DOHH2 (cell line): ENCODE measurements around the gene ACER1.
A peak's percentile ranks its signal among the peaks of the same experiment; 100 is the strongest.

Experiments
- H3F3A ChIP-seq: fragments of 200-600 bp; sonication (generic), shearing (Covaris generic); 2 replicates; pipeline ENCODE4 v1.6.0; 2016; ENCODE audit warnings: antibody characterized with exemption, mild to moderate bottlenecking; ENCODE audit not compliant: control insufficient read depth, insufficient read depth
- H3K27ac ChIP-seq: fragments of 200-600 bp; sonication (generic); 2 replicates; pipeline ENCODE4 v1.5.1; 2014; ENCODE audit warnings: low read depth, mild to moderate bottlenecking, low read length, moderate library complexity
- H3K27me3 ChIP-seq: fragments of 200-600 bp; sonication (generic); 2 replicates; pipeline ENCODE4 v1.6.1; 2014; ENCODE audit warnings: mild to moderate bottlenecking, low read length, mixed read lengths; ENCODE audit not compliant: control insufficient read depth
- H3K36me3 ChIP-seq: fragments of 200-600 bp; sonication (generic); 2 replicates; pipeline ENCODE4 v1.6.1; 2014; ENCODE audit warnings: mild to moderate bottlenecking, low read length, moderate library complexity, mixed read lengths; ENCODE audit not compliant: control insufficient read depth
- H3K4me1 ChIP-seq: fragments of 200-600 bp; sonication (generic); 2 replicates; pipeline ENCODE4 v1.6.1; 2014; ENCODE audit warnings: mild to moderate bottlenecking, low read length, mixed read lengths; ENCODE audit not compliant: control insufficient read depth
- H3K4me2 ChIP-seq: fragments of 200-600 bp; sonication (generic); 2 replicates; pipeline ENCODE4 v1.6.0; 2014; ENCODE audit warnings: mild to moderate bottlenecking, low read length, moderate library complexity
- H3K4me3 ChIP-seq: fragments of 200-600 bp; sonication (generic); 2 replicates; pipeline ENCODE4 v1.5.1; 2014; ENCODE audit warnings: mild to moderate bottlenecking, low read length, mixed read lengths
- H3K79me2 ChIP-seq: fragments of 200-600 bp; sonication (generic); 2 replicates; pipeline ENCODE4 v1.6.1; 2014; ENCODE audit warnings: mild to moderate bottlenecking, low read length, mixed read lengths; ENCODE audit not compliant: control insufficient read depth
- H3K9me2 ChIP-seq: fragments of 200-600 bp; sonication (generic); replicated peaks from 2 replicates; pipeline ENCODE4 v1.6.1; 2014; ENCODE audit warnings: mild to moderate bottlenecking, low read length, mixed read lengths; ENCODE audit not compliant: control insufficient read depth
- H3K9me3 ChIP-seq: fragments of 200-600 bp; sonication (generic); 2 replicates; pipeline ENCODE4 v1.6.1; 2014; ENCODE audit warnings: antibody characterized with exemption, low read length, mixed read lengths; ENCODE audit not compliant: control insufficient read depth, insufficient read depth
- H4K20me1 ChIP-seq: fragments of 200-600 bp; sonication (generic); 2 replicates; pipeline ENCODE4 v1.6.0; 2014; ENCODE audit warnings: low read depth, mild to moderate bottlenecking, antibody characterized with exemption, low read length, moderate library complexity; ENCODE audit not compliant: control insufficient read depth, insufficient read depth
- CTCF ChIP-seq: fragments of 200-600 bp; sonication (generic); IDR thresholded peaks from one replicate; pipeline ENCODE4 v1.5.1; 2014; ENCODE audit warnings: antibody characterized with exemption, mild to moderate bottlenecking, low read depth, low read length; ENCODE audit not compliant: poor library complexity, severe bottlenecking
- EZH2phosphoT487 ChIP-seq: fragments of 200-600 bp; sonication (generic); IDR thresholded peaks from 2 replicates; pipeline ENCODE4 v1.6.1; 2017; ENCODE audit warnings: borderline replicate concordance, mild to moderate bottlenecking, antibody characterized with exemption, low read length, moderate library complexity, mixed read lengths

The ACER1 gene

GRCh38 chr19:6278740-6279619, 54.4 kb downstream of the ACER1 start:
- peak overlapping the region; percentile 76 for H3K4me3 ChIP-seq
- peaks cover 55% of the 10 kb centered on the region for H3K79me2 ChIP-seq
- peak overlapping the region; percentile 88 for H3K4me2 ChIP-seq
- no peak overlapping the region for H3K27ac ChIP-seq
- peaks cover 22% of the 10 kb centered on the region for H3K4me1 ChIP-seq
- no peaks in the 10 kb centered on the region for H3K27me3 ChIP-seq
- H4K20me1 ChIP-seq: peaks cover 19% of the 10 kb centered on the region; the same call in 1 of the 2 replicates
- H3K9me2 ChIP-seq: no peaks in the 10 kb centered on the region
- no peaks in the 10 kb centered on the region; the same call in 1 of the 2 replicates for H3F3A ChIP-seq
- peaks cover 22% of the 10 kb centered on the region for H3K36me3 ChIP-seq
- TF ChIP-seq EZH2phosphoT487: no peak
- TF ChIP-seq CTCF: no peak
- no peaks in the 10 kb centered on the region for H3K9me3 ChIP-seq

GRCh38 chr19:6278051-6278450, 55.4 kb downstream of the ACER1 start:
- H3K9me2 ChIP-seq: no peaks in the 10 kb centered on the region
- H3K36me3 ChIP-seq: peaks cover 22% of the 10 kb centered on the region
- TF ChIP-seq CTCF (no peak), EZH2phosphoT487 (no peak)
- no peaks in the 10 kb centered on the region; the same call in 1 of the 2 replicates for H3F3A ChIP-seq
- H3K4me3 ChIP-seq: peak overlapping the region; percentile 76
- peaks cover 19% of the 10 kb centered on the region; the same call in 1 of the 2 replicates for H4K20me1 ChIP-seq
- H3K9me3 ChIP-seq: no peaks in the 10 kb centered on the region
- H3K4me1 ChIP-seq: peaks cover 22% of the 10 kb centered on the region
- H3K4me2 ChIP-seq: peak overlapping the region; percentile 88
- no peak overlapping the region for H3K27ac ChIP-seq
- H3K79me2 ChIP-seq: peaks cover 64% of the 10 kb centered on the region
- H3K27me3 ChIP-seq: no peaks in the 10 kb centered on the region

GRCh38 chr19:6276447-6276846, 57.0 kb downstream of the ACER1 start:
- Histone ChIP-seq H3K4me2 (no peak overlapping the region), H4K20me1 (peaks cover 21% of the 10 kb centered on the region), H3K79me2 (peaks cover 80% of the 10 kb centered on the region), H3K9me3 (no peaks in the 10 kb centered on the region), H3K36me3 (peaks cover 22% of the 10 kb centered on the region), H3K4me1 (peaks cover 22% of the 10 kb centered on the region), H3K9me2 (no peaks in the 10 kb centered on the region), H3K27me3 (no peaks in the 10 kb centered on the region), H3K27ac (no peak overlapping the region), H3K4me3 (no peak overlapping the region), H3F3A (no peaks in the 10 kb centered on the region; the same call in 1 of the 2 replicates)
- TF ChIP-seq CTCF (no peak), EZH2phosphoT487 (no peak)
